Measurements from ENCODE around the gene DMRTC2.

DMRTC2 gene

DNA sequence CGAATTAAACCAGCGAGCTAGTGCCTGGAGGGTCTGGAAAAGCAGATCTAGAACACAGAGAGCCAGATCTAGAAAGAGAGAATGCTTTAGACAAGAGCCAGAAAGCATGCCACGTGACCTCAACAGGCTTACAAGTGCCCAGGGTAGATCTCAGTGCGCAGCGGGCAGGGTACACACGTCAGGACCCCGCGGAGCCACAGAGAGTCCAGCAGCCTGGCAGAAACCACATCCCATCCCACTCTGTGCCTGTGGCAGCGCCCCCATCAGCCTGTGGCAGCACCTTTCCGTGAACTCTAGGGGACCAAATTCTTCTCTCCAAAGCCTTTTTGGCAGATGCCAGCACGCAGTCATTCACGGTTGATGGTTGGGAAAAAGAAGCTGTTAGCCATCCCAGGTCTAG, 44.1 kb downstream of the DMRTC2 start:
- no peaks in the 10 kb centered on the region for H3K9me3 ChIP-seq (ENCODE audit: control insufficient read depth, low read length)
- no peaks in the 10 kb centered on the region for H3K36me3 ChIP-seq (ENCODE audit: control insufficient read depth, insufficient read depth, low read length)
- no peak overlapping the region for H3K9ac ChIP-seq
- H3K79me2 ChIP-seq, result peaks cover 17% of the 10 kb centered on the region
- H3K27me3 ChIP-seq (ENCODE audit: control insufficient read depth, insufficient read depth, low read length), result no peaks in the 10 kb centered on the region
- H3K27ac ChIP-seq, result no peak overlapping the region
- H3K4me1 ChIP-seq, result peaks cover 6% of the 10 kb centered on the region
- H3K4me3 ChIP-seq (ENCODE audit: low read depth, low read length), result no peak overlapping the region
- H3K4me2 ChIP-seq (ENCODE audit: low read length), result no peak overlapping the region
- H2AFZ ChIP-seq, result no peak overlapping the region
- TF ChIP-seq, protein P1, sequence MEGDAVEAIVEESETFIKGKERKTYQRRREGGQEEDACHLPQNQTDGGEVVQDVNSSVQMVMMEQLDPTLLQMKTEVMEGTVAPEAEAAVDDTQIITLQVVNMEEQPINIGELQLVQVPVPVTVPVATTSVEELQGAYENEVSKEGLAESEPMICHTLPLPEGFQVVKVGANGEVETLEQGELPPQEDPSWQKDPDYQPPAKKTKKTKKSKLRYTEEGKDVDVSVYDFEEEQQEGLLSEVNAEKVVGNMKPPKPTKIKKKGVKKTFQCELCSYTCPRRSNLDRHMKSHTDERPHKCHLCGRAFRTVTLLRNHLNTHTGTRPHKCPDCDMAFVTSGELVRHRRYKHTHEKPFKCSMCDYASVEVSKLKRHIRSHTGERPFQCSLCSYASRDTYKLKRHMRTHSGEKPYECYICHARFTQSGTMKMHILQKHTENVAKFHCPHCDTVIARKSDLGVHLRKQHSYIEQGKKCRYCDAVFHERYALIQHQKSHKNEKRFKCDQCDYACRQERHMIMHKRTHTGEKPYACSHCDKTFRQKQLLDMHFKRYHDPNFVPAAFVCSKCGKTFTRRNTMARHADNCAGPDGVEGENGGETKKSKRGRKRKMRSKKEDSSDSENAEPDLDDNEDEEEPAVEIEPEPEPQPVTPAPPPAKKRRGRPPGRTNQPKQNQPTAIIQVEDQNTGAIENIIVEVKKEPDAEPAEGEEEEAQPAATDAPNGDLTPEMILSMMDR (IDR thresholded peaks at IDR 0.05), result no peak

DNA sequence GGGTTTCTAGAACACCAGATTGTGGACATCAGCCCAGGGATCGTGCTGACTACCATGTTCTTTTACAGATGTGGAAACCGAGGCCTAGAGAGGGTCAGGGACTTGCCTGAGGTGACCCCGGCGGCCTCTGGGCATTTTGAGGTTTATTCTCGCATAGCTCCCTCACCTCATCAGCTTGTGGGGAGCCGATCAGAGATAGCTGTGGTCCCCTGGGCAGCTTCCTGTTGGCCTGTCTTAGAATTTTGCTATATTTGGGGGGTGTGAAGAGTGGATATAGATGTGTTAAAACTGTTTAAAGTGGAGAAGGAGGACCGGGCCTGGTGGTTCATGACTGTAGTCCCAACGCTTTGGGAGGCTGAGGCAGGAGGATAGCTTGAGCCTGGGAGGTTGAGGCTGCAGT, 45.1 kb downstream of the DMRTC2 start:
- Histone ChIP-seq H3K36me3 (ENCODE audit: control insufficient read depth, insufficient read depth, low read length) (no peaks in the 10 kb centered on the region), H3K4me1 (peaks cover 3% of the 10 kb centered on the region), H3K4me2 (ENCODE audit: low read length) (no peak overlapping the region), H3K79me2 (peaks cover 11% of the 10 kb centered on the region), H2AFZ (no peak overlapping the region), H3K4me3 (ENCODE audit: low read depth, low read length) (no peak overlapping the region), H3K9ac (no peak overlapping the region), H3K27ac (no peak overlapping the region), H3K27me3 (ENCODE audit: control insufficient read depth, insufficient read depth, low read length) (no peaks in the 10 kb centered on the region), H3K9me3 (ENCODE audit: control insufficient read depth, low read length) (no peaks in the 10 kb centered on the region)
- TF ChIP-seq, protein P1 (IDR thresholded peaks at IDR 0.05), result no peak

DNA sequence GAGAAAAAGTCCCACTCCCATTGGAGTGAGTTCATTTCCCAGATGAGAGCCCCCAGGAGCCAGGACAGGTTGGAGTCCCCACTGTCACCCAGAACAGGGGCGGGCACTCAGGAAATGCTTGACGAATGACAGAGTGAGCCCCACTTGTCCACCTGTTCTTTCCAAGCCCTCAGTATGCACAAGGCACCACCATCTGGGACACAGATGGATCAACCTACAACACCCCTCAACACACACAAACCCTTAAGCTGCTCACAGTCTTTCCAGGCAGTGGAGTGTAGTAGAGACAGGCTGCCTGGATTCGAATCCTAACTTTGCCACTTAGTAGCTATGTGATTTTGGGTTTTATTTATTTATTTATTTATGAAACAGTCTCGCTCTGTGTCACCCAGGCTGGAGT, 46.1 kb downstream of the DMRTC2 start:
- H3K27me3 ChIP-seq (ENCODE audit: control insufficient read depth, insufficient read depth, low read length), result no peaks in the 10 kb centered on the region
- H3K27ac ChIP-seq, result no peak overlapping the region
- TF ChIP-seq, protein P1 (IDR thresholded peaks at IDR 0.05), result no peak
- H3K9me3 ChIP-seq (ENCODE audit: control insufficient read depth, low read length), result no peaks in the 10 kb centered on the region
- H3K79me2 ChIP-seq, result peaks cover 8% of the 10 kb centered on the region
- H3K36me3 ChIP-seq (ENCODE audit: control insufficient read depth, insufficient read depth, low read length), result no peaks in the 10 kb centered on the region
- H3K4me1 ChIP-seq, result no peaks in the 10 kb centered on the region
- H3K4me2 ChIP-seq (ENCODE audit: low read length), result no peak overlapping the region
- H2AFZ ChIP-seq, result no peak overlapping the region
- no peak overlapping the region for H3K4me3 ChIP-seq (ENCODE audit: low read depth, low read length)
- no peak overlapping the region for H3K9ac ChIP-seq

DNA sequence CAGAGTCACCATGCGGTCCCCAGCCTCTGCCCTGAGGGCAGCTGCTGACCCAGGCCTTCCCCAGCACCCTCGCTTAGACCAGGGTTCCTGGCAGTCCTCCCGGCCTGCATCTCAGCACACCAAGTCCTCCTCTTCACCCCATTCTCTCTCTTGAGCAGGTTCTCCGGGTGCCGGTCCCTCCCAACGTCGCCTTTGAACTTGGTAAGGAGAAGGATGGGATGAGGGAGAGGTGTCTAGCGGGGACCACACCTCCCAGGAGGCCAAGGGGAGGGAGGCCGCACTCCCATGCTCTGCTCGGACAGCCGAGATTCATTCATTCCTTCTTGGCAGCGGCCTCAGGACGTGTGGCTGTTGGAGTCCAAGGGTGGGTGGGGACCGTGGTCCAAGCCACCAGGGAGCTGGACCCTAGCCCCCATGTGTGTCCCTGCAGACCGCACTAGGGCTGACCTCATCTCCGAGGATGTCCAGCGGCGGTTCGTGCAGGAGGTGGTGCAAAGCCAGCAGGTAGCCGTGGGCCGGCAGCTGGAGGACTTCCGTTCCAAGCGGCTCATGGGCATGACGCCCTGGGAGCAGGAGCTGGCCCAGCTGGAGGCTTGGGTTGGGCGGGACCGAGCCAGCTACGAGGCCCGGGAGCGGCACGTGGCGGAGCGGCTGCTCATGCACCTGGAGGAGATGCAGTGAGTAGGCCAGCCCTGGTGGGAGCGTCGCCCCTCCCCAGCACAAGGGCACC, 47.5 kb downstream of the DMRTC2 start:
- H3K36me3 ChIP-seq (ENCODE audit: control insufficient read depth, insufficient read depth, low read length), result no peaks in the 10 kb centered on the region
- peaks cover 2% of the 10 kb centered on the region for H3K79me2 ChIP-seq
- H3K4me3 ChIP-seq (ENCODE audit: low read depth, low read length), result no peak overlapping the region
- no peaks in the 10 kb centered on the region for H3K4me1 ChIP-seq
- H3K9me3 ChIP-seq (ENCODE audit: control insufficient read depth, low read length), result no peaks in the 10 kb centered on the region
- H3K27me3 ChIP-seq (ENCODE audit: control insufficient read depth, insufficient read depth, low read length), result no peaks in the 10 kb centered on the region
- no peak overlapping the region for H2AFZ ChIP-seq
- H3K27ac ChIP-seq, result no peak overlapping the region
- no peak overlapping the region for H3K4me2 ChIP-seq (ENCODE audit: low read length)
- TF ChIP-seq, protein P1 (IDR thresholded peaks at IDR 0.05), result no peak
- no peak overlapping the region for H3K9ac ChIP-seq

DNA sequence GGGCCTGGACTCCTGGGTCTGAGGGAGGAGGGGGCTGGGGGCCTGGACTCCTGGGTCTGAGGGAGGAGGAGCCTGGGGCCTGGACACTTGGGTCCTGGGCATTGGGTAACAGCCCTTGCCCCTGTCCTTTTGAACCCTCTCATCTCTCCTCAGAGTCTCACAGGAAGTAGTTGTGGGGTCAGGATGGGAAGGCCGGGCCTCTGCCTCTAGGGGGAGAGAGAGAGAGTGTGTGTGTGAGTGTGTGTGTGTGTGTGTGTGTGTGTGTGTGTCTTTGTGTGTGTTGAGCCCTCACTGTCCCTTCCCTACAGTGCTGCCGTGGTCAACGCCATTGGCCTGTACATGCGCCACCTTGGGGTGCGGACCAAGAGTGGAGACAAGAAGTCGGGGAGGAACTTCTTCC, 49.1 kb downstream of the DMRTC2 start:
- Histone ChIP-seq H2AFZ (no peak overlapping the region), H3K9me3 (ENCODE audit: control insufficient read depth, low read length) (no peaks in the 10 kb centered on the region), H3K27me3 (ENCODE audit: control insufficient read depth, insufficient read depth, low read length) (no peaks in the 10 kb centered on the region), H3K4me3 (ENCODE audit: low read depth, low read length) (no peak overlapping the region), H3K9ac (no peak overlapping the region), H3K4me1 (peaks cover 11% of the 10 kb centered on the region), H3K36me3 (ENCODE audit: control insufficient read depth, insufficient read depth, low read length) (no peaks in the 10 kb centered on the region), H3K79me2 (no peaks in the 10 kb centered on the region), H3K4me2 (ENCODE audit: low read length) (no peak overlapping the region), H3K27ac (no peak overlapping the region)
- TF ChIP-seq, protein P1 (IDR thresholded peaks at IDR 0.05), result no peak

All from parathyroid adenoma (tissue), 2 donors.